ENCODE data around the gene SYT15B.
"Not testable (repeated sequence)": the region's sequence is repeated elsewhere in the genome, so short reads cannot be mapped to it uniquely, and the experiment has no call there.

DNA sequence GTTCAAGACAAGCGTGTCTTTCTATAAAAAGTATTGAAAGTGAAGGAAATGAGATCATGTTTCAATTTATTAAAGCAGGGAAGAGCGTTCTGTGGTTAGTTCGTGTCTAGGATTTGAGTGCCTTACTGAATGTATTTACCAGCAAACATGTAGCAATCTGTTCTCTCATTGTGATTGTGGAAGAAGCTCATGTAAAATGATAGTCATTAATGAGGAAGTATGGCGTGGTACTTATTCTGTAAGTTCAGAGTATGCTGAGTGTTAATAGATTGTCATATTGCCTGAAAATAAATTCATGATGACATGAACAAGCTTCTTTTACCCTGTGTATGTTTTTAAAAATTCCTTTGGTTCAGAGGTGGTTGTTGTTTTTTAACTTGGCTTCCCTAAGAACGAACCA, 32.5 kb downstream of the SYT15B start:
- TF ChIP-seq, protein P1, sequence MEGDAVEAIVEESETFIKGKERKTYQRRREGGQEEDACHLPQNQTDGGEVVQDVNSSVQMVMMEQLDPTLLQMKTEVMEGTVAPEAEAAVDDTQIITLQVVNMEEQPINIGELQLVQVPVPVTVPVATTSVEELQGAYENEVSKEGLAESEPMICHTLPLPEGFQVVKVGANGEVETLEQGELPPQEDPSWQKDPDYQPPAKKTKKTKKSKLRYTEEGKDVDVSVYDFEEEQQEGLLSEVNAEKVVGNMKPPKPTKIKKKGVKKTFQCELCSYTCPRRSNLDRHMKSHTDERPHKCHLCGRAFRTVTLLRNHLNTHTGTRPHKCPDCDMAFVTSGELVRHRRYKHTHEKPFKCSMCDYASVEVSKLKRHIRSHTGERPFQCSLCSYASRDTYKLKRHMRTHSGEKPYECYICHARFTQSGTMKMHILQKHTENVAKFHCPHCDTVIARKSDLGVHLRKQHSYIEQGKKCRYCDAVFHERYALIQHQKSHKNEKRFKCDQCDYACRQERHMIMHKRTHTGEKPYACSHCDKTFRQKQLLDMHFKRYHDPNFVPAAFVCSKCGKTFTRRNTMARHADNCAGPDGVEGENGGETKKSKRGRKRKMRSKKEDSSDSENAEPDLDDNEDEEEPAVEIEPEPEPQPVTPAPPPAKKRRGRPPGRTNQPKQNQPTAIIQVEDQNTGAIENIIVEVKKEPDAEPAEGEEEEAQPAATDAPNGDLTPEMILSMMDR (conservative IDR thresholded peaks at IDR 0.05 in 1 of 2, IDR thresholded peaks at IDR 0.05 in 1 of 2; ENCODE audit: extremely low read depth in 1 of 2, insufficient read depth in 1 of 2, low read depth in 1 of 2, low read length in 2 of 2): not testable (repeated sequence)
- TF ChIP-seq EZH2 (IDR thresholded peaks at IDR 0.05; ENCODE audit: borderline replicate concordance, low read length): not testable (repeated sequence)
